ENCODE results near the gene EXD2. TPM values are rescaled to one million over a fixed set of nuclear protein-coding genes. Genes with fewer than 3 reads are reported as not detected.
"Not testable (repeated sequence)": the region's sequence is repeated elsewhere in the genome, so short reads cannot be mapped to it uniquely, and the experiment has no call there.

The EXD2 gene
- total RNA-seq, 1 donor from 2014 or later = 6.9 TPM

DNA sequence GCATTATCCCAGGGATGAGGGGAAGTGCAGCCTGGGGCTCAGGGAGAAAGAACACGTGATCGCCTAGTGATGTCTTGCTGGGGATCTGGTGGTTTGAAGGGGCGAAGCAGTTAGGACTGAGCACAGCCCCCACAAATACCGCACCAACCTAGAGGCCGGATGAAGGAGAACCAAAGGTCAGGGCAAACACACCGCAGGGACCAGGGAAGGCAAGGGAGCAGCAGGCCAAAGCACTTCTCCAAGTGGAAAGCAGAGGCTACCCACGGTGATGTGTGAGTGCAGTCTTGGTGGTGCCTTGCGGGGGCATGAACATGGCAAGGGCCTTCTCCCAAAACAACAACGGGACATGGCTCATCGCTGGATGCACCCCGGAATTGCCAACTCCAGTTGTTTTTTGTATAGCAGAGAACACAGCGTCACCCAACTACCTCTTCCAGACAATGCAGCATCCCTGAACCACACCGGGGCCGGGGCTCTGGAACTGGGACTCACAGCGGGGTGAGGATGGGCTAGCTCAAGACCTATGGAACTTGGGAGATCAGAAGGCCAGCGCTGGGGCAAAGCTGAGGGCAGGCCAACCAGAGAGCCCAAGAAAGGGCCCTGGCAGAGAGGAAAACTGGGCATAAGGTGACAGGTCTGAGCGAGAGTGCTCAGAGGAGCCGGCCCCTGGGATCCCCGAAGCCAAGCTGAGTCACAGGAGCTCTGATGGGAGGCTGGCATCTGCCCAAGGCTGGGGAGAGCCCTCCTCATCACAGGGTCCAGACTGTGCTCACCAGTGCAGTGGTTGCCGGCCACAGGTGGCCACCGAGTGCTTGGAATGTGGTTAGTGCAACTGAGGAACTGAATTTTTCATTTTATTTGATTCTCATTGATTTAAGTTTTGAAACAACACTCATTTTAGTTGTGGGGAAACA lies 79.8 kb downstream of the EXD2 start:
- no peaks in the 10 kb centered on the region for H3K4me1 Mint-ChIP-seq
- intact Hi-C loops (cut with micrococcal nuclease) = no loop called here
- ChIA-PET POLR2A (no interaction called here), CTCF (no interaction called here)
- H3K27ac Mint-ChIP-seq = no peak overlapping the region
- peaks cover 5% of the 10 kb centered on the region for H3K9me3 Mint-ChIP-seq
- H3K4me3 Mint-ChIP-seq = no peak overlapping the region
- DNase-seq (no peak), ATAC-seq (ENCODE audit: low read depth) (no peak)
- H3K36me3 Mint-ChIP-seq (ENCODE audit: low read depth) = no peaks in the 10 kb centered on the region
- TF ChIP-seq, protein P1, sequence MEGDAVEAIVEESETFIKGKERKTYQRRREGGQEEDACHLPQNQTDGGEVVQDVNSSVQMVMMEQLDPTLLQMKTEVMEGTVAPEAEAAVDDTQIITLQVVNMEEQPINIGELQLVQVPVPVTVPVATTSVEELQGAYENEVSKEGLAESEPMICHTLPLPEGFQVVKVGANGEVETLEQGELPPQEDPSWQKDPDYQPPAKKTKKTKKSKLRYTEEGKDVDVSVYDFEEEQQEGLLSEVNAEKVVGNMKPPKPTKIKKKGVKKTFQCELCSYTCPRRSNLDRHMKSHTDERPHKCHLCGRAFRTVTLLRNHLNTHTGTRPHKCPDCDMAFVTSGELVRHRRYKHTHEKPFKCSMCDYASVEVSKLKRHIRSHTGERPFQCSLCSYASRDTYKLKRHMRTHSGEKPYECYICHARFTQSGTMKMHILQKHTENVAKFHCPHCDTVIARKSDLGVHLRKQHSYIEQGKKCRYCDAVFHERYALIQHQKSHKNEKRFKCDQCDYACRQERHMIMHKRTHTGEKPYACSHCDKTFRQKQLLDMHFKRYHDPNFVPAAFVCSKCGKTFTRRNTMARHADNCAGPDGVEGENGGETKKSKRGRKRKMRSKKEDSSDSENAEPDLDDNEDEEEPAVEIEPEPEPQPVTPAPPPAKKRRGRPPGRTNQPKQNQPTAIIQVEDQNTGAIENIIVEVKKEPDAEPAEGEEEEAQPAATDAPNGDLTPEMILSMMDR (IDR thresholded peaks at IDR 0.05) = no peak
- peaks cover 22% of the 10 kb centered on the region for H3K27me3 Mint-ChIP-seq

- intact Hi-C loops (cut with micrococcal nuclease) = no loop called here
- ChIA-PET CTCF (interaction anchor here (1.3 kb wide), 1 partner anchor 186 kb away, joined by 3 read pairs; no protein-coding TSS in a partner anchor), POLR2A (no interaction called here)
- H3K4me1 Mint-ChIP-seq = no peaks in the 10 kb centered on the region
- no peaks in the 10 kb centered on the region for H3K36me3 Mint-ChIP-seq (ENCODE audit: low read depth)
- H3K27me3 Mint-ChIP-seq = peaks cover 20% of the 10 kb centered on the region
- H3K9me3 Mint-ChIP-seq = peaks cover 6% of the 10 kb centered on the region
- ATAC-seq (ENCODE audit: low read depth) (no peak), DNase-seq (no peak)
- TF ChIP-seq, protein P1 (IDR thresholded peaks at IDR 0.05) = no peak
- H3K4me3 Mint-ChIP-seq = no peak overlapping the region
- no peak overlapping the region for H3K27ac Mint-ChIP-seq
These were observed 83.0 kb downstream of the EXD2 start for GRCh38 chr14:69274321-69274720.

- Mint-ChIP-seq H3K27ac (no peak overlapping the region), H3K4me3 (no peak overlapping the region), H3K9me3 (peaks cover 6% of the 10 kb centered on the region), H3K27me3 (peaks cover 25% of the 10 kb centered on the region), H3K36me3 (ENCODE audit: low read depth) (no peaks in the 10 kb centered on the region), H3K4me1 (no peaks in the 10 kb centered on the region)
- no peak for ATAC-seq (ENCODE audit: low read depth)
- intact Hi-C loops (cut with micrococcal nuclease) = no loop called here
- ChIA-PET POLR2A (no interaction called here), CTCF (interaction anchor here (1.3 kb wide), 1 partner anchor 185 kb away, joined by 3 read pairs; no protein-coding TSS in a partner anchor)
- TF ChIP-seq, protein P1 (IDR thresholded peaks at IDR 0.05) = no peak
- no peak for DNase-seq
These were observed 84.0 kb downstream of the EXD2 start for GRCh38 chr14:69275331-69275730.

DNA sequence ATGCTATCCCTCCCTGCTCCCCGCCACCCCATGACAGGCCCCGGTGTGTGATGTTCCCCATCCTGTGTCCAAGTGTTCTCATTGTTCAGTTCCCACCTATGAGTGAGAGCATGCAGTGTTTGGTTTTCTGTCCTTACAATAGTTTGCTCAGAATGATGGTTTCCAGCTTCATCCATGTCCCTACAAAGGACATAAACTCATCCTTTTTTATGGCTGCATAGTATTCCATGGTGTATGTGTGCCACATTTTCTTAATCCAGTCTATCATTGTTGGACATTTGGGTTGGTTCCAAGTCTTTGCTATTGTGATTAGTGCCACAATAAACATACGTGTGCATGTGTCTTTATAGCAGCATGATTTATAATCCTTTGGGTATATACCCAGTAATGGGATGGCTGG lies 86.1 kb downstream of the EXD2 start:
- H3K36me3 Mint-ChIP-seq (ENCODE audit: low read depth); POLR2A ChIA-PET; H3K4me1 Mint-ChIP-seq; DNase-seq; H3K27ac Mint-ChIP-seq; intact Hi-C loops (cut with micrococcal nuclease); ATAC-seq (ENCODE audit: low read depth); H3K9me3 Mint-ChIP-seq; CTCF ChIA-PET; H3K4me3 Mint-ChIP-seq: not testable (repeated sequence)
- H3K27me3 Mint-ChIP-seq = peaks cover 24% of the 10 kb centered on the region

DNA sequence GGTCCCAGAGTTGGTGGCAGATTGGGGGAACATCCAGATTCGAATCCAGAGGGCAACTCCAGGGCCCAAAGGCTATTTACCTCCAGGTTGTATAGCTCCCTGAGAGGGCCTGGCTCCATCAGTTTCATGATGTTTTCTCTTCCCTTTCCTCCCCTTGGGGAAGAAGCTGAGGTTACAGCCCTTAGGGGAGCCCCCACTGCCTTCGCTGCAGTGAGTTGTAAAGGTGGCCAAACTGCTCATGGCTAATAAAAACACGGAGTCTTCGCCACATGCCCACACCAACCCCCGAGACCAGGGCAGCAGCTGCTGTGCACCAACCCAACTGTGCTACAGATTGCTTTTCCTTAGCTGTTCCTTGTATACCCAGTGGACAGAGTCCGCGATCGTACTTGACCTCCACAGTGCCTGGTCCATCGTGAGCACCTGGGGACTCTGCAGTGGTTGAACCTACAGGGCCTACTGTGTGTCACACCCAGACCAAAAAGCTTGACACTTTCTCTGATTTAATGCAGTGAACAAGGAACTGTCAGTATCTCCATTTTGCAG lies 89.5 kb downstream of the EXD2 start:
- no peak for DNase-seq
- no peak for ATAC-seq (ENCODE audit: low read depth)
- no peaks in the 10 kb centered on the region for H3K4me1 Mint-ChIP-seq
- no peak overlapping the region for H3K27ac Mint-ChIP-seq
- H3K36me3 Mint-ChIP-seq (ENCODE audit: low read depth) = no peaks in the 10 kb centered on the region
- TF ChIP-seq, protein P1 (IDR thresholded peaks at IDR 0.05) = no peak
- no peak overlapping the region for H3K4me3 Mint-ChIP-seq
- peaks cover 22% of the 10 kb centered on the region for H3K27me3 Mint-ChIP-seq
- H3K9me3 Mint-ChIP-seq = peaks cover 3% of the 10 kb centered on the region
- ChIA-PET CTCF (no interaction called here), POLR2A (no interaction called here)
- intact Hi-C loops (cut with micrococcal nuclease) = no loop called here

Measured in activated B cell treated with CpG ODN at 0.5 μM for 24 hours (primary cell).